HepG2 (cell line): ENCODE results near the gene NUP93. TPM values are rescaled to one million over a fixed set of nuclear protein-coding genes. Genes with fewer than 3 reads are reported as not detected.

ENCODE experiments used
- ATAC-seq: fragments of 200-7000 bp; cut with Tn5 transposase; 3 replicates; pipeline ENCODE4 v1.9.1; 2020; ENCODE audit warnings: mild to moderate bottlenecking, moderate library complexity
- BruUV-seq: library from RNA; stranded (reverse); fragments of 400-500 nt; replicated peaks from 2 replicates; lab custom pipeline; 2021; lab: Mats Ljungman, UMichigan
- CTCF ChIA-PET: fragments of 300-600 bp; formaldehyde crosslinking; extraction: SDS; loops from one replicate; lab custom pipeline; 2021; ENCODE audit warnings: low total read pairs, inconsistent platforms, low intra/inter-chr PET ratio; lab: Yijun Ruan, JAX
- POLR2A ChIA-PET: fragments of 350-600 bp; sonication (Branson Sonifier 250); formaldehyde crosslinking; loops from one replicate; lab custom pipeline; 2020; ENCODE audit warnings: antibody characterized with exemption, inconsistent platforms; lab: Yijun Ruan, JAX
- DNase-seq: peaks from one replicate; pipeline ENCODE4 v3.0.0-alpha.2; 2015; ENCODE audit warnings: low spot score
- FAIRE-seq: peaks from 3 replicates; lab custom pipeline; 2011; peaks lifted over from hg19 to GRCh38; lab: Jason Lieb, UNC
- H2AFZ ChIP-seq: one replicate; pipeline ENCODE4 v1.6.1; 2011; ENCODE audit warnings: low read length, inconsistent platforms
- H3K27ac ChIP-seq: fragments of 300-600 bp; 3 replicates; pipeline ENCODE4 v1.8.0; 2011; ENCODE audit warnings: mixed run types, mild to moderate bottlenecking, mixed read lengths, low read length, inconsistent platforms; ENCODE audit not compliant: insufficient read depth; ENCODE audit errors: extremely low read length
- H3K27me3 ChIP-seq, 2 experiments: fragments of 200-600 bp in 1 of 2; 2 replicates in 1 of 2; 3 replicates in 1 of 2; pipeline versions ENCODE4 v1.6.0 to v1.8.0; 2011; ENCODE audit warnings: low read length in 2 of 2, mild to moderate bottlenecking in 2 of 2, moderate library complexity in 2 of 2, inconsistent platforms in 1 of 2; ENCODE audit not compliant: insufficient read depth in 2 of 2, control insufficient read depth in 1 of 2
- H3K36me3 ChIP-seq, 2 experiments: fragments of 200-600 bp in 1 of 2; replicated peaks in 1 of 2; 2 replicates in 1 of 2; 3 replicates in 1 of 2; pipeline versions ENCODE4 v1.5.1 to v1.8.0; 2011; ENCODE audit warnings: low read length in 2 of 2, inconsistent platforms in 1 of 2; ENCODE audit not compliant: insufficient read depth in 2 of 2, control insufficient read depth in 1 of 2
- H3K4me1 ChIP-seq: 2 replicates; pipeline ENCODE4 v1.5.1; 2012; ENCODE audit warnings: low read length, inconsistent platforms; ENCODE audit not compliant: insufficient read depth
- H3K4me2 ChIP-seq: 2 replicates; pipeline ENCODE4 v1.6.0; 2011; ENCODE audit warnings: low read depth, low read length, inconsistent platforms
- H3K4me3 ChIP-seq, 3 experiments: fragments of 200-600 bp in 1 of 3; sonication (generic), shearing (Covaris generic) in 1 of 3; replicated peaks in 1 of 3; 2 replicates each; pipeline ENCODE4 v1.5.1; 2011 to 2016; ENCODE audit warnings: low read length in 3 of 3, inconsistent platforms in 2 of 3, low read depth in 2 of 3, mild to moderate bottlenecking in 2 of 3, control low read depth in 1 of 3, mixed read lengths in 1 of 3; ENCODE audit not compliant: insufficient read depth in 1 of 3
- H3K79me2 ChIP-seq: one replicate; pipeline ENCODE4 v1.6.1; 2011; ENCODE audit warnings: low read length, inconsistent platforms; ENCODE audit not compliant: insufficient read depth
- H3K9ac ChIP-seq: 2 replicates; pipeline ENCODE4 v1.6.0; 2011; ENCODE audit warnings: mild to moderate bottlenecking, low read depth, low read length, inconsistent platforms; ENCODE audit not compliant: insufficient read depth
- H3K9me3 ChIP-seq: 2 replicates; pipeline ENCODE4 v1.5.1; 2012; ENCODE audit warnings: mild to moderate bottlenecking, low read length
- H4K20me1 ChIP-seq: 2 replicates; pipeline ENCODE4 v1.6.0; 2011; ENCODE audit warnings: inconsistent platforms, mild to moderate bottlenecking, low read length, moderate library complexity; ENCODE audit not compliant: insufficient read depth
- CBFB ChIP-seq: sonication (generic); formaldehyde crosslinking; IDR thresholded peaks from 2 replicates; pipeline ENCODE4 v1.4.0; 2020; ENCODE audit warnings: missing genetic modification reagents
- CENPT ChIP-seq: sonication (generic); formaldehyde crosslinking; IDR thresholded peaks from 2 replicates; pipeline ENCODE4 v1.8.0; 2022; ENCODE audit warnings: low read depth, mild to moderate bottlenecking, moderate library complexity, missing genetic modification reagents
- CTCF ChIP-seq: sonication (generic); formaldehyde crosslinking; IDR thresholded peaks from 2 replicates; pipeline ENCODE4 v1.5.0; 2020; ENCODE audit warnings: mild to moderate bottlenecking, missing genetic modification reagents, moderate library complexity
- E2F1 ChIP-seq: sonication (generic); formaldehyde crosslinking; IDR thresholded peaks from 2 replicates; pipeline ENCODE4 v1.5.0; 2020; ENCODE audit warnings: missing genetic modification reagents
- ERF ChIP-seq: IDR thresholded peaks from 2 replicates; pipeline ENCODE4 v1.6.1; 2018; ENCODE audit warnings: missing biosample characterization, missing genetic modification reagents
- GFI1 ChIP-seq: sonication (generic); formaldehyde crosslinking; IDR thresholded peaks from 2 replicates; pipeline ENCODE4 v1.5.0; 2020; ENCODE audit warnings: missing genetic modification reagents, mild to moderate bottlenecking, borderline replicate concordance
- KDM1A ChIP-seq: IDR thresholded peaks from 2 replicates; pipeline ENCODE4 v1.6.1; 2016; ENCODE audit warnings: missing compliant biosample characterization
- MEIS2 ChIP-seq: sonication (generic); formaldehyde crosslinking; IDR thresholded peaks from 2 replicates; pipeline ENCODE4 v1.9.0; 2021; ENCODE audit warnings: mild to moderate bottlenecking, missing genetic modification reagents
- SMC3 ChIP-seq: IDR thresholded peaks from 2 replicates; pipeline ENCODE4 v1.6.1; 2011; ENCODE audit warnings: low read length, improper control_type of control experiment
- STAG1 ChIP-seq: sonication (generic); formaldehyde crosslinking; IDR thresholded peaks from 2 replicates; pipeline ENCODE4 v1.4.0; 2020; ENCODE audit warnings: missing genetic modification reagents
- ZFX ChIP-seq: sonication (generic); formaldehyde crosslinking; IDR thresholded peaks from 2 replicates; pipeline ENCODE4 v1.4.0; 2020; ENCODE audit warnings: mild to moderate bottlenecking, low read depth, missing genetic modification reagents, moderate library complexity
- ZNF225 ChIP-seq: sonication (generic); formaldehyde crosslinking; IDR thresholded peaks from 2 replicates; pipeline ENCODE4 v1.4.0; 2020; ENCODE audit warnings: mild to moderate bottlenecking, missing genetic modification reagents
- ZNF263 ChIP-seq: sonication (generic); formaldehyde crosslinking; IDR thresholded peaks from 2 replicates; pipeline ENCODE4 v1.4.0; 2020; ENCODE audit warnings: missing genetic modification reagents
- ZNF282 ChIP-seq: fragments of 450-650 bp; IDR thresholded peaks from 2 replicates; pipeline ENCODE4 v1.6.1; 2018; ENCODE audit not compliant: partially characterized antibody
- ZNF556 ChIP-seq: sonication (generic); formaldehyde crosslinking; IDR thresholded peaks from 2 replicates; pipeline ENCODE4 v1.4.0; 2020; ENCODE audit warnings: mild to moderate bottlenecking, missing genetic modification reagents, borderline replicate concordance
- ZNF614 ChIP-seq: IDR thresholded peaks from 2 replicates; pipeline ENCODE4 v1.6.1; 2018; ENCODE audit warnings: missing biosample characterization, missing genetic modification reagents, inconsistent platforms, borderline replicate concordance
- ZNF776 ChIP-seq: sonication (generic); formaldehyde crosslinking; IDR thresholded peaks from 2 replicates; pipeline ENCODE4 v1.4.0; 2020; ENCODE audit warnings: mild to moderate bottlenecking, missing genetic modification reagents
- WGBS: methylation state at CpG from one replicate; pipeline ENCODE4 v1.1.6; 2017; ENCODE audit warnings: low lambda C conversion rate; 5-methylcytosine and 5-hydroxymethylcytosine counted together
- in situ Hi-C: cut with HindIII; loops from 2 replicates; pipeline ENCODE4 v1.10.0; 2017; ENCODE audit warnings: low pct_unique_long_range_greater_than_20kb; ENCODE audit not compliant: extremely low pct_ligation_motif_present
- intact Hi-C: fragments of 100-400 bp; cut with micrococcal nuclease; formaldehyde crosslinking; loops from one replicate; pipeline ENCODE4 v1.10.0; 2022; ENCODE audit not compliant: unreplicated experiment
- polyA plus RNA-seq, 8 experiments: library from polyadenylated mRNA; depleted of rRNA in 3 of 8; stranded (reverse) in 7 of 8; unstranded in 1 of 8; fragments of >200 nt; fragmentation: Illumina TruSeq in 4 of 8; extraction: Trizol in 4 of 8; gene quantifications; 2 replicates each; pipeline versions ENCODE4 v1.2.1 to v1.2.3, GENCODE V29; 2011 to 2016; ENCODE audit warnings: low read depth in 4 of 8, missing spikeins in 1 of 8, mixed read lengths in 1 of 8; ENCODE audit not compliant: insufficient read depth in 1 of 8
- total RNA-seq, 5 experiments: library from RNA; depleted of rRNA; stranded (reverse); fragments of >200 nt; fragmentation: Illumina TruSeq; extraction: Trizol; gene quantifications; 2 replicates each; pipeline ENCODE4 v1.2.3, GENCODE V29; 2016; ENCODE audit warnings: low read depth in 1 of 5
- TF ChIP-seq, protein P1 (sequence below), 2 experiments: sonication (generic) in 1 of 2; formaldehyde crosslinking in 1 of 2; IDR thresholded peaks; 2 replicates each; pipeline versions ENCODE4 v1.4.0 to v1.6.1; 2018 to 2020; ENCODE audit warnings: missing genetic modification reagents in 2 of 2, borderline replicate concordance in 1 of 2, low read depth in 1 of 2, mild to moderate bottlenecking in 1 of 2, missing biosample characterization in 1 of 2
- TF ChIP-seq, protein P2 (sequence below): IDR thresholded peaks from 2 replicates; pipeline ENCODE4 v1.6.1; 2012; ENCODE audit warnings: low read depth, low read length, improper control_type of control experiment

Gene NUP93
- total and polyA plus RNA-seq, 2 of the 13 experiments (the other 11 are each of a cell fraction or from before 2014, with no cell fraction given): 58.5 to 140 TPM

DNA sequence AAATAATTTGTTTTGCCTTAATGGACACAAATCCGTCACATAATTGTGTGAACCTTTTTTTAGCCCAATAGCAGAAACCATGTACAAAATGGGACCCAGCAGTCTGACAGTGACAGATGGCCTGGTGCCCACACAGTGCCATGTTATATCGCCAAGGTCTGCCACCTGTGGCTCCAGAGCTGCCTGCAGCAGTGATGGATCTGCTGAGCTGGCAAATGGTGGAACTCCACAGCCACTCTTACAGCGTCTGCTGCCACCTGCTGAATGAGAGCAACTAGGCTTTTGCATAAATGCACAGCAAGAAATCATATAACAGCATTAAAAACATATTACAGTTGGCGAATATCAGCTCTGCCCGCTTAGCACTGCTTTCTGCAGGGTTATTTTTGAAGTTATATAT is 59.4 kb downstream of the NUP93 start:
- POLR2A ChIA-PET: no interaction called here
- Histone ChIP-seq H3K27me3 (no peaks in the 10 kb centered on the region), H3K9ac (no peak overlapping the region), H3K4me3 (no peak overlapping the region), H3K79me2 (peaks cover 4% of the 10 kb centered on the region), H3K9me3 (no peaks in the 10 kb centered on the region), H4K20me1 (no peaks in the 10 kb centered on the region), H2AFZ (no peak overlapping the region), H3K4me1 (peaks cover 13% of the 10 kb centered on the region; the same call in 1 of the 2 replicates), H3K36me3 (no peaks in the 10 kb centered on the region), H3K4me2 (no peak overlapping the region), H3K27ac (no peak overlapping the region)
- peak; percentile 51 for FAIRE-seq
- in situ Hi-C loops (no loop called here), intact Hi-C loops (loop anchor here (5.0 kb wide), 1 partner anchor 212 kb away; no protein-coding TSS in a partner anchor)
- 91% methylated on average over 5 of the region's 5 CpGs for WGBS
- peak; percentile 88 for ATAC-seq
- DNase-seq: peak; percentile 69
- CTCF ChIA-PET: interaction anchor here (1.1 kb wide), 1 partner anchor 116 kb away, joined by 3 read pairs; no protein-coding TSS in a partner anchor
- BruUV-seq: no TSS peak
- TF ChIP-seq ZNF614 (CRISPR knock-in tag): 0 out of 2 replicates have a peak, but pooled peaks have one; percentile 24
- TF ChIP-seq KDM1A (CRISPR knock-in tag): no peak
- TF ChIP-seq, protein P1, sequence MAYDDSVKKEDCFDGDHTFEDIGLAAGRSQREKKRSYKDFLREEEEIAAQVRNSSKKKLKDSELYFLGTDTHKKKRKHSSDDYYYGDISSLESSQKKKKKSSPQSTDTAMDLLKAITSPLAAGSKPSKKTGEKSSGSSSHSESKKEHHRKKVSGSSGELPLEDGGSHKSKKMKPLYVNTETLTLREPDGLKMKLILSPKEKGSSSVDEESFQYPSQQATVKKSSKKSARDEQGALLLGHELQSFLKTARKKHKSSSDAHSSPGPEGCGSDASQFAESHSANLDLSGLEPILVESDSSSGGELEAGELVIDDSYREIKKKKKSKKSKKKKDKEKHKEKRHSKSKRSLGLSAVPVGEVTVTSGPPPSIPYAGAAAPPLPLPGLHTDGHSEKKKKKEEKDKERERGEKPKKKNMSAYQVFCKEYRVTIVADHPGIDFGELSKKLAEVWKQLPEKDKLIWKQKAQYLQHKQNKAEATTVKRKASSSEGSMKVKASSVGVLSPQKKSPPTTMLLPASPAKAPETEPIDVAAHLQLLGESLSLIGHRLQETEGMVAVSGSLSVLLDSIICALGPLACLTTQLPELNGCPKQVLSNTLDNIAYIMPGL (CRISPR knock-in tag; IDR thresholded peaks at IDR 0.05; ENCODE audit: borderline replicate concordance in 1 of 2, low read depth in 1 of 2): peak; percentile 29 to 60; a peak in 2 of 4 replicates
- TF ChIP-seq ZNF225 (CRISPR knock-in tag): no peak
- TF ChIP-seq SMC3: peak; percentile 79
- TF ChIP-seq ZNF263 (CRISPR knock-in tag): no peak
- no peak for TF ChIP-seq CBFB
- TF ChIP-seq ERF (CRISPR knock-in tag): 0 out of 2 replicates have a peak, but pooled peaks have one; percentile 36
- no peak for TF ChIP-seq ZNF556 (CRISPR knock-in tag)
- 0 out of 2 replicates have a peak, but pooled peaks have one; percentile 47 for TF ChIP-seq MEIS2
- peak; percentile 87 for TF ChIP-seq STAG1
- TF ChIP-seq E2F1: no peak
- no peak for TF ChIP-seq GFI1
- TF ChIP-seq CTCF: peak; percentile 74
- TF ChIP-seq CENPT (CRISPR knock-in tag): no peak
- no peak for TF ChIP-seq ZFX (CRISPR knock-in tag)
- TF ChIP-seq ZNF776 (CRISPR knock-in tag): no peak
- TF ChIP-seq, protein P2, sequence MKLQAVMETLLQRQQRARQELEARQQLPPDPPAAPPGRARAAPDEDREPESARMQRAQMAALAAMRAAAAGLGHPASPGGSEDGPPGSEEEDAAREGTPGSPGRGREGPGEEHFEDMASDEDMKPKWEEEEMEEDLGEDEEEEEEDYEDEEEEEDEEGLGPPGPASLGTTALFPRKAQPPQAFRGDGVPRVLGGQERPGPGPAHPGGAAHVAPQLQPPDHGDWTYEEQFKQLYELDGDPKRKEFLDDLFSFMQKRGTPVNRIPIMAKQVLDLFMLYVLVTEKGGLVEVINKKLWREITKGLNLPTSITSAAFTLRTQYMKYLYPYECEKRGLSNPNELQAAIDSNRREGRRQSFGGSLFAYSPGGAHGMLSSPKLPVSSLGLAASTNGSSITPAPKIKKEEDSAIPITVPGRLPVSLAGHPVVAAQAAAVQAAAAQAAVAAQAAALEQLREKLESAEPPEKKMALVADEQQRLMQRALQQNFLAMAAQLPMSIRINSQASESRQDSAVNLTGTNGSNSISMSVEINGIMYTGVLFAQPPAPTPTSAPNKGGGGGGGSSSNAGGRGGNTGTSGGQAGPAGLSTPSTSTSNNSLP: 0 out of 2 replicates have a peak, but pooled peaks have one; percentile 20
- TF ChIP-seq ZNF282: no peak
